NCI-H146 (cell line): ENCODE data around the gene LAMA3.

ENCODE experiments used
- DNase-seq: peaks from one replicate; lab custom pipeline; 2025; lab: John Stamatoyannopoulos, UW

LAMA3 gene

GRCh38 chr18:23689031-23689615, at the start of gene LAMA3:
LAMA3 (plus strand) TSS chr18:23689453; CDS start chr18:23689684, 231 bp downstream.
- DNase-seq, result peak; percentile 80

- DNase-seq, result no peak
These were observed 49.2 kb upstream of the LAMA3 start for GRCh38 chr18:23640052-23640451.

GRCh38 chr18:23641143-23641720, 48.0 kb upstream of the LAMA3 start:
- no peak for DNase-seq

GRCh38 chr18:23641937-23642666, 47.2 kb upstream of the LAMA3 start:
- DNase-seq, result no peak

GRCh38 chr18:23643815-23644490, 45.3 kb upstream of the LAMA3 start:
- no peak for DNase-seq

GRCh38 chr18:23645568-23646175, 43.6 kb upstream of the LAMA3 start:
- no peak for DNase-seq

GRCh38 chr18:23646282-23646681, 43.0 kb upstream of the LAMA3 start:
- no peak for DNase-seq

- DNase-seq, result no peak
These were observed 40.8 kb upstream of the LAMA3 start for GRCh38 chr18:23648456-23648855.

- DNase-seq, result no peak
These were observed 40.2 kb upstream of the LAMA3 start for GRCh38 chr18:23648940-23649607.

GRCh38 chr18:23650968-23651927, 38.0 kb upstream of the LAMA3 start:
- peak; percentile 63 for DNase-seq

- no peak for DNase-seq
These were observed 37.0 kb upstream of the LAMA3 start for GRCh38 chr18:23652232-23652631.

GRCh38 chr18:23658285-23658684, 31.0 kb upstream of the LAMA3 start:
- DNase-seq, result no peak

GRCh38 chr18:23661735-23662308, 27.4 kb upstream of the LAMA3 start:
- no peak for DNase-seq

GRCh38 chr18:23662309-23663263, 26.7 kb upstream of the LAMA3 start, which contains the start of gene ANKRD29:
ANKRD29 (minus strand) TSS chr18:23662911; CDS start chr18:23662730, 181 bp downstream.
- peak; percentile 65 for DNase-seq

- DNase-seq, result no peak
These were observed 24.6 kb upstream of the LAMA3 start for GRCh38 chr18:23664674-23665073.

GRCh38 chr18:23667114-23667513, 22.1 kb upstream of the LAMA3 start:
- DNase-seq, result no peak

- peak; percentile 65 for DNase-seq
These were observed 20.5 kb upstream of the LAMA3 start for GRCh38 chr18:23668731-23669130.

GRCh38 chr18:23669202-23669766, 20.0 kb upstream of the LAMA3 start:
- no peak for DNase-seq
